SIG-M5 treated with dmso at 0.1 percent for 504 hours (cell line): ENCODE data around the gene CBFA2T3.

ENCODE experiments used
- DNase-seq: peaks from one replicate; lab custom pipeline; 2025; ENCODE audit not compliant: unreplicated experiment; lab: John Stamatoyannopoulos, UW

The CBFA2T3 gene

DNA sequence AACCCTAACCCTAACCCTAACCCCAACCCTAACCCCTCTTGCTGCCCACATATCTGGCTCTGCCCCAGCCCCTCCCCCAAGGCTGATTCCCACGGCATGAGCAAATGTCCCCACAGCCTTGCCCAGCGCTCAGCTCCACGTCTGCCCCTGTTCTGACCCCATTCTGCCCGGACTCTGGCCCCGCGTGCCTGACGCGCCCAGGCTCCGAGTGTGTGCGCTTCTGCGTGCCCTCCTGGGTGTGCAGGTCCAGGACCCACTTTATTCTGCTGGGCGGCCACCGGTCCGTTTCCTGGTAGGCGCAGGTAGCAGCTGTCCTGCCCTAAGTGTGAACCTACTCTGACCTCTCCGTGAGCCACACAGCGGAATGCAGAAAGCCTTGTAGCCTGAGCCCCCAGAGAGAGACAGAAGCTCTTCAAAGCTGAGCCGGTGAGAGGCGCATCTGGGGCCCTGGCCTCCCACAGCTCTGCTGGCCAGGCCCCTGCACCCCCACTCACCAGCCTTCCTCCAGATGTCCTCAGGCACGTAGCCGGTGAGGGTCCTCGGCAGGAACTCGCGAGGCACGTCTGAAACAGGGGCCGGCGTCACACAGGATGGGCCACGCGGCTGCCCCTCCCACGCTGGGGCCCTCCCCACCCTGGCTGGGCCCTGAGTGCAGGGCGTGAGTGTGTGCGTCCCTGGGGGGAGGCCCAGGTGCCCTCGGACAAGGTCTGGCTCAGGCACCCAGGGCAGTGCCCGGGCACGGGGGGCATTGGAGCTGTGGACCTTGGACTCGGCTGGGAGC, 96.6 kb downstream of the CBFA2T3 start:
- DNase-seq = no peak

DNA sequence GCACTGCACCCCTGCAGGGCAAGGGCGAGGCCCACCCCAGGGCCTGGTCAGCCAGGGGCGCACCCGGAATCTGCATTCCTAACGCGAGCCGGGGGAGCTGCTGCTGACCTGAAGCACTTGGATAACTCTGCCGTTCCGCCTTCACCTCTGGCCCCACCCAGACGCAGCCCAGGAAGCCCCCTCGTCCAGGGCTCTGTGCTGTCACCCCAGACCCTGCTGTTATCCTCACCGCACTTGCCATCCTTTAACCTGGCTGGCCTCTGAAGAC, 97.3 kb downstream of the CBFA2T3 start:
- no peak for DNase-seq

- no peak for DNase-seq
Observed at GRCh38 chr16:88878967-88879787, 97.8 kb downstream of the CBFA2T3 start.

DNA sequence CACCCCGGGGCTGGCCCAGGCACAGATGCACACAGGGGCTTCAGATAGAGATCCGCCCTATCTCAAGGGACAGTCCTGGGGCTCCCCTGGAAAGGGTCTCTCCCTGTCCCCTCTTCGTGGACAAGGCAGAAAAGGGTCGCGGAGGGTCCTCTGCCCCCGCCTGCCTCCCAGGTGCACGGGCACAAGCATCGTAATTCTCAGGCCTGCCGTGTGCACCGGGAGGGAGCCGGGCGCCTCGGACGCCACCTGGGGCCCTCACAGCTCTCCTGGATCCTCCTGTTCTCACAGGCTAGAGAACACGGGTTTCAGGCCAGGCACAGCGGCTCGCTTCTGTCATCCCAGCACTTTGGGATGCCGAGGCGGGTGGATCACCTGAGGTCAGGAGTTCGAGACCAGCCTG, 98.7 kb downstream of the CBFA2T3 start:
- DNase-seq = no peak

DNA sequence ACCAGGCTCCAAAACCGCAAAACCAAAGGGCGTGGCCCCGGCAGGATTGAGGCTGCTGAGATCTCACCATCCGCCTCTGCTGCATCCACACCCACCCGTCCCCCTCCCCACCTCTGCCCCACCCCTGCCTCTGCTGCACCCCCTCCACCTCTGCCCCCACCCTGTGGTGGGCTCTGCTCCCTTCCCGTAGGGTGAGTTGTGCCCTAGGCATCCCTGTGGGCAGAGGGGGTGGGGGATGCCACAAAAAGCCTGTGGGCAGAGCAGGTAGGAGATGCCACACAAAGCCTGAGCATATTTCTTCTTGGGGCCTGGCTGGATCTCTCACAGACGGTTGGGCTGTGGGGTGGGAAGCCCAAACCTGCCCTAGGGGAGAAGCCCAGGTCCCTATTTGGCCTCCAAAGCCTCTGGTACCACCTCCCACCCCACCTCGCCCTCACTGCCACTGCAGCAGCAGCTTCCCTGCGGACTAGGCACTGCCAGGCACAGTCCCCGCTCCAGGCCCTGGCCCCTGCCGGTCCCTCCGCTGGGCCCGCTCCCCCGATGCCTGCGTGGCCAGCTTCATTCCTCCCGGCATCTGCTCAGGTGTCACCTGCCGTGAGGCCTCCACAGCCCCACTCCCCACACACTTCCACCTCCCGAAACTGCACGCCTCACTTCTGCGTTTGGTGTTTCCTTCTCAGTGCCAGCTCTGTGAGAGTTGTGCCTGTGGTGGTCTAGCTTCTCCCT, 99.3 kb downstream of the CBFA2T3 start:
- DNase-seq = no peak

GRCh38 chr16:88876942-88877526, 100.0 kb downstream of the CBFA2T3 start:
- no peak for DNase-seq

- DNase-seq = no peak
Observed at GRCh38 chr16:88875703-88876234, 101.2 kb downstream of the CBFA2T3 start.

DNA sequence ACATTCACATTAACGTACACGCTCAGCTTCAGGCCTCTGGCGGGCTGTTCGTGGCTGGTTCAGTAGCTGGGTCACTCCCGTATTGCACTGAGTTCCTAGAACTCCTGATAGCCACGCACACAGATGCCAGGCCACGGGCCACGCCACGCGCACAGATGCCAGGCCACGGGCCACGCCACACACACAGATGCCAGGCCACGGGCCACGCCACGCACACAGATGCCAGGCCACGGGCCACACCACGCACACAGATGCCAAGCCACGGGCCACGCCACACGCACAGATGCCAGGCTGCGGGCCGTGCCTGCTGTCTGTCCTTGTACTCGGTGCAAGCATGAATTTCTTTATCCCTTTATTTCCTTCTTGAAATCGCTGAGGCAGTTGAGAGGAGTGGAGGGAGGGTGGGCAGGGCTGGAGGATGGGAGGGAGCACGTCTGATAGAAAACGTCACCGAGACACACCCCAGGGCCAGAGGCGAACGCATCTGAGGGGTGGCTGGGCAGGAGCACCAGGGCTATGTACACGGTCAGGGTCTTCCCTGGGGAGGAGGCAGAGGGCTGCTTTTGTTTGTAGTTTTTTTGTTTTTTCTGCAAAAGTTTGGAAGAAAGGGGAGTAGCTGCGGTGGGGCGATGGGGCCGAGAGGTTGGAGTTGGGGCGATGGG, 101.9 kb downstream of the CBFA2T3 start:
- DNase-seq = no peak

GRCh38 chr16:88872650-88873331, 104.2 kb downstream of the CBFA2T3 start:
- DNase-seq = no peak

DNA sequence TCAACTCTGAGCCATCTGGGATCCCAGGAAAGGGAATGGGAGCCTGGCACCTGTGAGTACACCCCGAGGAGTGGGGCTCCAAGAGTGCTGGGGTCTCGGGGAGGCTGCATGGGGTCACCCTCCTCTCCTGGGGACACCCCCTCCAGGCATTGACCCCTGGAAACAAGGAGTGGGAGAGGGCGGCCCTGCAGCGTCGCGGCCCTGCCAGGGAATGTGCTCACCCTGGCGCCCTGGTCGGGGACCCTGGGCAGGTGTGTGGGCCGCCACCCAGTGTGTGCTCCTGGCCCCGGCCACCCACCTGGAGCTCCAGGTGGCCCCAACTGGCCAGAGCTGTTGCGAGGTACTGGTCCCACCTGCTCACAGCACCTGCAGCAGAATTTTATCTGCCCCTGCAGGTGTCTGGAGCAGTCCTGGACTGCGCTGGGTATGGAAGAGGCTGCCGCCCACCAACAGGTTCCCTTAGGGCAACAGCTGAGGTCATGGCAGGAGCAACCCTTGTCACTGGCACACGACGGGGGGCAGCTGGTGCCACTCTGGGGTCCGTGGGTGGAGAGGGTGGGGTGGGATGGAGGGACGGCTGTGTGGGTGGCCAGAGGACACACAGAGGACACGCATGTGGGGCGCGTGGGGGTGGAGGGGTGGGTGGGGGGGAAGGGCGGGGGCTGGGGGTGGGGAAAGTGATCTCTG, 105.1 kb downstream of the CBFA2T3 start:
- DNase-seq = no peak

GRCh38 chr16:88871349-88871702, 105.7 kb downstream of the CBFA2T3 start:
- DNase-seq = no peak

DNA sequence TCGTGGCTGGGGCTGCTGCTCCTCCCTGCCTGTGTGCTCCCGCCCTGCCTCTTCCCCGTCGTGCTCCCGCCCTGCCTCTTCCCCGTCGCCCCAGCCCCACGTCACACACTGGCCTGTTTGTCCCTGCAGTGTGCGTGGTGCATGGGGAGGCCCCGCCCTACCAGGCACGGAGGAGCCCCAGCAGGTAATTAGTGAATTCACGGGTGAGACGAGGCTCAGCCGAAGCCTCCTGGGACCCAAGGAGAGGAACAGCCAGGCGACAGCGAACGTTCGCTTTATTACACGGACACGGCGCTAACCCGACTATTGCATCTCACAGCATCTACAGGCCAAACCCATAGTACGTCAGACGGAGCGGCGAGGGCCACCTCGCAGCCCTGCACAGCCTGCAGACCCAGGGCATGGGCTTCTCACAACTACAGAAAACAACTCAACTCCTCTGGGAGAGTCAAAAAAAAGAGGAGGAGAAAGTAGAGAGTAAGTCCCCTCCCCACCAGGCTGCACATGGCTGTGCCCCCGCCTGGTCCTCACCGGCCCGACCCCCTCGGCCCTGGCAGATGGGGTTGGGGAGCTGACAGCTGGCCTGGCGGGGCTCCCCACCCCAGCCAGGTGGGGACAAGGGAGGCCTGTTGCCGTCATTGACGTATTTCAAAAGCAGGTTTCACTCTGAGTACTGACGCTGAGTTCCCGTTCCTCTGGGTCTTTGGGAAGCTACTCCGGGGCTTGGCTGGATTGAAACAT, 106.2 kb downstream of the CBFA2T3 start:
- DNase-seq = no peak

DNA sequence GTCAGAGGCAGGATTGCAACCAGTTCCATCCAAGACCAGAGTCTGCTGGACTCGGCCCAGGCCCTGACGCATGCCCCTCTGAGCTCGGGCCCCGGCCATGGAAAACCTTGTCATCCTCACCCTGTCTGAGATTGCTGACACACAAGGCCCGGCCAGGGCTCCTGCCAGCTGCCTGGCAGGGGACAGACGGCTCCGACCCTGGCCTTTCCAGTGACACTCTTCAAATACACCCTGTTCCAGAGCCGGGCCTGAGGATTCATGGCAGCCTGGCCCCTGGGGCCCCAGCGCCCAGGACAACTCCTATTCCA, 107.4 kb downstream of the CBFA2T3 start:
- DNase-seq = no peak

GRCh38 chr16:88868974-88869672, 107.9 kb downstream of the CBFA2T3 start:
- no peak for DNase-seq

DNA sequence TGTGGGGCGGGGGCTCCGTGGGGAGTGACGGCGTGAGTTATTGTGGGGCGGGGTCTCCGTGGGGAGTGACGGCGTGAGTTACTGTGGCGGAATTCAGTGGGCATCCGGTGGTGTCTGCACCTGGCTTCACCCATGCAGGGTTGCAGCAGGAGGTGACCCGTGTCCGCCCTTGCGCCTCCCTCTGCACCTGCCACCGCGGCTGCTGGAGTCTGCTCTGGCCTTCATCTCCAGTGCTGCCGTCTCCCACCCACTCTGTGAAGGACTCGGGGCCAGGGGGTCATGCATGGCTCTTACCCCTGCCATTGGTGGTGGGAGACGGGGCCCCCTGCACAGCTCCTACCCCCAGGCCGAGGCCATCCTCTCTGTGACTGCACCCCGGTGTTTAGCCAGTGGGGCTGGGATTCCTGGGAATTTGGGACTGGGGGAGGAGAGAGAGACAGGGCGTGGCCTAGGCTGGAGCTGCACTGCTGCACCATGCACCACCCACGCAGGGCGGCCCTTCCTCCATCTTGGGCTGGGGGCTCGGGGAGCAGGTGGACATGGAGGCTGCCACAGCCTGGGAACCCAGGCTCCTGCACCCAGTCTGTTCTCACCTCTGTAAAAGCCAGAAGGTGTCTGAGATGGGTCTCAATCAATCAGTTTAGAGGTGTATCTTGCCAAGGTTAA, 109.3 kb downstream of the CBFA2T3 start:
- no peak for DNase-seq

DNA sequence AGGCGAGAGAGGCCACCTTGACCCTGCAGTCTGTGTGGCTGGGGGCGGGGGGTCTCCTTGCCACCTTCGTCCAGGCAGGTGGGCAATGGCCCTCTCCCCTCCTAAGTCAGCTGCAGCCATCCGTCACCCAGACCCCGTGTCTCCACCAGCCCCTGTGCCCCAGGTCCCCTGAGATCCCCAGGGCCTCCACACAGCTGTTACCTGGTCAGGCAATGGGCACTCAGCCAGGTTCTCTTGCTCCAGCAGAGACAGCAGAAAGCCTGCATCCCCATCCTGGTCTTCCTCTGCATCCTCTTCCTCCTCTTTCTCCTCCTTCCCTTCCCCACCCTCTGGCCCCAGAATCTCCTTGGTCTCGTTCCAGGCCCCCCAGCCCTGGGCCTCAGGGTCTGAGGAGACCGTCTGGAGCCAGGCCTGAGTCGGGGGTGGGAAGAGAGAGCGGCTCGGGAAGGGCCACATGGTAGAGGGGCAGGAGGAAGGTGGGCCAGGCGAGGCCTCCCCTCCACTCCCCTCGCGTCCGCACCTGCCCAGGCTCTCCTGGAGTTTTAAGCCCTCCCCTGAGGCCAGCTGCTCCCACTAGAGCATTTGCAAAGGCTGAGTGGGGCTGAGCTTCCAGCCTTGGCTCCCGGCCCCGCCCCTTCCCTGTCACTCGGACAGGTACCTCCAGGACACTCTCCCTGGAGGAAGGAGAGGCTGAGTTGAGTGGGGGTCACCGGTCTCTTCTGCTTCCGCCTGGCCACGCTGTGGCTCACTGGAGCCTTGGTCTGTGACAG, 110.7 kb downstream of the CBFA2T3 start, which contains the start of gene PABPN1L:
TSS of gene PABPN1L (minus strand) at position 510 of the 770 bp plus-strand sequence. CDS start at position 456, 54 bp downstream.
- DNase-seq = no peak

DNA sequence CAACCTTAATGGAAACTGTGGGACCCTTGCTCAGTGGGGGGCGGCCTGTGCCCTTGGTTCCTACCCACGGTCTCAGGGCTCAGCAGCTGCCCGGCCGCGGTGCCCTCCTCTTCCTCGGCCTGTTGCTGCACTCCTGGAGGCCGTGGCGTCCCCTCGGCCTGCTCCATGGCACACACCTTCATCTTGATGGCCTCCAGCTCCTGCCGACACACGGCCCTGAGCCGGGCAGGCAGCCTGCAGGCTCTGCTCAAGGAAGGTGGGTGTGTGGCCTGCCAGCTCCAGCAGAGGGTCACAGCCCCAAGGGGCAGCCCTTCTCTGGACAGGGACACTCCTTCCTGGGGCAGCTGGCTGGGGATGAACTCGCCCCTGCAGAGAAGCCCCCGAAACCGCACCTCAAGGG, 111.3 kb downstream of the CBFA2T3 start:
- no peak for DNase-seq
